Keratinocyte (primary cell): ENCODE results near the gene ADGRL3. TPM values are rescaled to one million over a fixed set of nuclear protein-coding genes. Genes with fewer than 3 reads are reported as not detected.

Source experiments
- DNase-seq: peaks from one replicate; pipeline ENCODE4 v3.0.0-alpha.2; 2011; ENCODE audit warnings: low read depth, missing footprints, low spot score
- FAIRE-seq: peaks from 2 replicates; lab custom pipeline; 2011; peaks lifted over from hg19 to GRCh38; lab: Jason Lieb, UNC
- H2AFZ ChIP-seq: 2 replicates; pipeline ENCODE4 v1.6.0; 2012; ENCODE audit warnings: low read length, control low read depth, inconsistent platforms; ENCODE audit not compliant: control insufficient read depth
- H3K27ac ChIP-seq: 2 replicates; pipeline ENCODE4 v1.5.1; 2011; ENCODE audit warnings: low read length; ENCODE audit not compliant: control insufficient read depth, insufficient read depth
- H3K27me3 ChIP-seq: 3 replicates; pipeline ENCODE4 v1.6.0; 2011; ENCODE audit warnings: low read length; ENCODE audit not compliant: control insufficient read depth, insufficient read depth; ENCODE audit errors: extremely low read depth
- H3K36me3 ChIP-seq, 2 experiments: 2 replicates in 1 of 2; 3 replicates in 1 of 2; pipeline ENCODE4 v1.5.1; 2011; ENCODE audit warnings: low read length in 2 of 2, mild to moderate bottlenecking in 1 of 2; ENCODE audit not compliant: control insufficient read depth in 2 of 2, insufficient read depth in 2 of 2; ENCODE audit errors: extremely low read depth in 1 of 2
- H3K4me1 ChIP-seq: 3 replicates; pipeline ENCODE4 v1.5.1; 2011; ENCODE audit warnings: low read length; ENCODE audit not compliant: control insufficient read depth, insufficient read depth; ENCODE audit errors: extremely low read depth
- H3K4me2 ChIP-seq: 3 replicates; pipeline ENCODE4 v1.6.0; 2011; ENCODE audit warnings: low read depth, low read length; ENCODE audit not compliant: control insufficient read depth, insufficient read depth; ENCODE audit errors: extremely low read depth
- H3K4me3 ChIP-seq, 3 experiments: fragments of 200-600 bp in 1 of 3; sonication (generic) in 1 of 3; 2 replicates in 2 of 3; 3 replicates in 1 of 3; pipeline ENCODE4 v1.5.1; 2011 to 2016; ENCODE audit warnings: low read length in 3 of 3, mild to moderate bottlenecking in 3 of 3, control low read depth in 2 of 3, inconsistent platforms in 1 of 3, low read depth in 1 of 3, mixed read lengths in 1 of 3, mixed run types in 1 of 3, moderate library complexity in 1 of 3; ENCODE audit not compliant: control insufficient read depth in 2 of 3, insufficient read depth in 2 of 3; ENCODE audit errors: extremely low read depth in 1 of 3
- H3K79me2 ChIP-seq: 2 replicates; pipeline ENCODE4 v1.6.0; 2012; ENCODE audit warnings: low read length; ENCODE audit not compliant: control insufficient read depth, insufficient read depth
- H3K9ac ChIP-seq: 3 replicates; pipeline ENCODE4 v1.6.0; 2011; ENCODE audit warnings: low read length; ENCODE audit not compliant: control insufficient read depth, insufficient read depth; ENCODE audit errors: extremely low read depth
- H3K9me1 ChIP-seq: 3 replicates; pipeline ENCODE4 v1.6.0; 2011; ENCODE audit warnings: low read length; ENCODE audit not compliant: control insufficient read depth, insufficient read depth; ENCODE audit errors: extremely low read depth
- H3K9me3 ChIP-seq: 2 replicates; pipeline ENCODE4 v1.5.1; 2012; ENCODE audit warnings: low read depth, low read length; ENCODE audit not compliant: control insufficient read depth
- H4K20me1 ChIP-seq: 3 replicates; pipeline ENCODE4 v1.6.0; 2011; ENCODE audit warnings: low read length; ENCODE audit not compliant: control insufficient read depth, insufficient read depth; ENCODE audit errors: extremely low read depth
- CTCF ChIP-seq, 3 experiments: IDR thresholded peaks in 1 of 3; conservative IDR thresholded peaks in 1 of 3; optimal IDR thresholded peaks in 1 of 3; 2 replicates in 2 of 3; 3 replicates in 1 of 3; pipeline versions ENCODE3 to v1.5.1; 2011; ENCODE audit warnings: low read length in 3 of 3, mild to moderate bottlenecking in 3 of 3, moderate library complexity in 2 of 3, control low read depth in 1 of 3, inconsistent platforms in 1 of 3; ENCODE audit not compliant: insufficient read depth in 2 of 3; ENCODE audit errors: extremely low read depth in 1 of 3
- EZH2 ChIP-seq: IDR thresholded peaks from one replicate; pipeline ENCODE4 v1.6.1; 2012; ENCODE audit warnings: inconsistent platforms, mild to moderate bottlenecking, low read length, moderate library complexity
- dilution Hi-C: fragments of 300-500 bp; cut with MboI; formaldehyde crosslinking; loops from one replicate; pipeline ENCODE4 v1.7.0; 2020; ENCODE audit warnings: low sequenced_read_pairs; ENCODE audit not compliant: extremely low pct_ligation_motif_present
- polyA plus RNA-seq, 5 experiments: library from polyadenylated mRNA; depleted of rRNA in 3 of 5; stranded (reverse) in 3 of 5; stranded (forward) in 1 of 5; unstranded in 1 of 5; fragments of >200 nt; gene quantifications; 1 replicate in 1 of 5; 2 replicates in 3 of 5; 3 replicates in 1 of 5; pipeline versions ENCODE4 v1.2.1 to v1.2.3, GENCODE V29; 2011 to 2012; ENCODE audit warnings: missing spikeins in 2 of 5, low read depth in 1 of 5, low replicate concordance in 1 of 5

ADGRL3 gene
- polyA plus RNA-seq, 1 donor (not counting 4 experiments of a cell fraction or from before 2014, with no cell fraction given), result 0.18 TPM

- H3K9me1 ChIP-seq, result no peaks in the 10 kb centered on the region
- peak overlapping the region; percentile 41 for H3K27ac ChIP-seq
- H4K20me1 ChIP-seq, result no peaks in the 10 kb centered on the region
- H3K27me3 ChIP-seq, result no peaks in the 10 kb centered on the region
- H2AFZ ChIP-seq, result no peak overlapping the region
- TF ChIP-seq EZH2 (no peak), CTCF (optimal IDR thresholded peaks at IDR 0.05 in 1 of 3, IDR thresholded peaks at IDR 0.05 in 1 of 3, conservative IDR thresholded peaks at IDR 0.05 in 1 of 3; ENCODE audit: extremely low read depth in 1 of 3, insufficient read depth in 2 of 3, low read length in 3 of 3) (no peak)
- H3K79me2 ChIP-seq, result no peaks in the 10 kb centered on the region
- no peak overlapping the region for H3K4me2 ChIP-seq
- dilution Hi-C loops, result no loop called here
- DNase-seq (no peak), FAIRE-seq (peak; percentile 43)
- H3K4me3 ChIP-seq, result no peak overlapping the region
- no peak overlapping the region for H3K9ac ChIP-seq
- H3K4me1 ChIP-seq, result peaks cover 30% of the 10 kb centered on the region
- no peaks in the 10 kb centered on the region for H3K9me3 ChIP-seq
- no peaks in the 10 kb centered on the region for H3K36me3 ChIP-seq
Observed at GRCh38 chr4:61427818-61428495, 227.8 kb downstream of the ADGRL3 start.

DNA sequence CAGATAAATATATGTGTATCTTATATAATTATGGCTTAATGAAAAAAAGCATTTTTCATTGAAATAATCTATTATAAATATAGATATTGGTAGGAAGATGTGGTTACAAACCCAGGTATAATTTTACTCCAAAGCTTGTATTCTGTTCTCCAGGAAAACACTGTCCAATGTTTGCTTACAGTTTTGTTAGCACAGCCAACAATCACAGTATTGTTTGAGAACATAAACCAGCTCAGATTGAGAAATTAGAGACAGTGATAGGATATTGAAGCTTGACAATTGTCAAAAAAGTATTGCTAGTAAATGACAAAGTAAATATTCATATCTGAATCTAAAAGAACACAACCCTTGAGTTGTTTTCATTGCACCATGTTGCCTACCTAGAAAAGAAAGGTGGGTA lies 228.8 kb downstream of the ADGRL3 start:
- no peak for TF ChIP-seq CTCF (optimal IDR thresholded peaks at IDR 0.05 in 1 of 3, IDR thresholded peaks at IDR 0.05 in 1 of 3, conservative IDR thresholded peaks at IDR 0.05 in 1 of 3; ENCODE audit: extremely low read depth in 1 of 3, insufficient read depth in 2 of 3, low read length in 3 of 3)
- no peak for TF ChIP-seq EZH2
- Histone ChIP-seq H3K9ac (no peak overlapping the region), H3K9me1 (no peaks in the 10 kb centered on the region), H3K36me3 (no peaks in the 10 kb centered on the region), H3K27ac (no peak overlapping the region), H3K4me3 (no peak overlapping the region), H3K79me2 (no peaks in the 10 kb centered on the region), H3K4me1 (peaks cover 30% of the 10 kb centered on the region), H3K9me3 (no peaks in the 10 kb centered on the region), H3K4me2 (no peak overlapping the region), H4K20me1 (no peaks in the 10 kb centered on the region), H3K27me3 (no peaks in the 10 kb centered on the region), H2AFZ (no peak overlapping the region)
- dilution Hi-C loops, result no loop called here
- FAIRE-seq, result no peak
- DNase-seq, result no peak
